Islet precursor cell (in vitro differentiated cells): ENCODE results near the gene AK8.

Source experiments
- DNase-seq: peaks from one replicate; pipeline ENCODE4 v3.0.0-alpha.2; 2018

The AK8 gene

DNA sequence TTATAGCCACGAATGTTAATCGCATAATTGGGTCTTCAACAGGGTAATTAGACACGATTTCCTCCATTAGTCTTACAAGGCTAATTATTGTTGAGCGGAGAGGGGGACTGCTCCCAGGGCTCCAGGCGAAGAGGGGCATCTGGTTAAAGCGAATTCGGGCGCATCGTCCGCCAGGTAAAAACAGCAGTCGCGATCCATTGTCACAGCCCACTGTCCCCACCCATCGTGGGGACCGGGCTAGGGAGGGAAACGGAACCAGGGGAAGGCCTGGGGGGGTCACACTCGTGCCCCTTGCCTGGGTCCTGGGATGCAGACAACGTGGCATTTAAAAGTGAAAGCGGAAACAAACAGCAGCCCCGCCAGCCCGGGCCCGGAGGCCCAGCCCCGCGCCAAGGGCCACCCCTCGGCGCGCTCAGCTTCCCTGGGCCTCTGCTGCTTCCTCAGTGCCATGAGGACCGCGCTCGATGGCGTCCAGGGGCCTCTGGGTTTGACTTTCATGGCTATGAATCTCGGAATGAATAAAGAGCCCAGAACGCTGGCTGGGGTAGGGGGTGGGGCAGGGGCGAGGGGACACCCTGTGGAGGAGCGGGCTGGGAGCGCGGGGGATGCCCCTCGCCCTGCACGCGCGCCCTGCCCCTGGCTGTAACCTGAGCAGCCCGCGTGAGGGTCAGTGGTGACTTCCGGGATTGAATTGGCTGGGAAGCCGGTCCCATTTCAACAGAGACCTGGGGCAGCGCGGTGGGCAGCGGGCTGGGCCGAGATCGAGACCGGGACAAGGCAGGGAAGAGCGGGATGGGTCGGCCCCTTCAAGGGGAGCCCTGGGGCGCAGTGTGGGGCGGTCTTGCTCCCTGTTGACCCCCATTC is 107.9 kb downstream of the AK8 start:
- DNase-seq, result peak; percentile 76

- peak; percentile 85 for DNase-seq
Measured at GRCh38 chr9:132768932-132769905, 108.9 kb downstream of the AK8 start.

DNA sequence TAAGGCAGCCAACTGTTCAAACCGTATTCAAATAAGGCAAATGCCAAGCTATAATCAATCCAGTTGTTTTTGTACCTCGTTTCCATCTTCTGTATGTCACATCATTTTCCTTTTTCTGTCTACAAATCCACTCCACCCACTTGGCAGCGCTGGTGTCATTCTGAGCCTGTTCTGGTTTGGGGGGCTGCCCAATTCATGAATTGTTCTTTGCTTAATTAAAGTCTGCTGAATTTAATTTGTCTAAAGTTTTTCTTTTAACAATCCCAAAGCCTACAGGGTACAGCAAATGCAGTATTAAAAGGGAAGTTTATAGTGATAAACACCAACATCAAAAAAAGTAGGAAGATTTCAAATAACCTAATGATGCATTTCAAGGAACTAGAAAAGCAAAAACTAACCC is 114.5 kb downstream of the AK8 start:
- DNase-seq, result no peak

- no peak for DNase-seq
Measured at GRCh38 chr9:132762896-132763295, 115.2 kb downstream of the AK8 start.

GRCh38 chr9:132761602-132762001 is 116.5 kb downstream of the AK8 start:
- DNase-seq, result no peak

DNA sequence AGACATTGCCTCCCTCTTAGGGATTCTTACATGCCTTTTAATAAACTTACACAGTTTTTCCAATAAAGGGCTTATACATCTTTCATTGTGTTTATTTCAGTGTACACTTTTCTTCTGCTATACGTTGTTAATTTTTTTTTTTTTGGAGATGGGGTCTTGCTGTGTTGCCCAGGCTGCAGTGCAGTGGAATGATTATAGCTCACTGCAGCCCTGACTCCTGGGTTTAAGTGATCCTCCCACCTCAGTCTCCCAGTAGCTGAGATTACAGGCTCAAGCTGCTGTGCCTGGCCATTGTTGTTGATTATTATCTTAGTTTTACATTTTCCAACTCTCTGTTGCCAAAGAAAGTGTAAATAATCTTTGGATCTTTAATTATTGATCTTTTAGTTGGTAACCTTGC is 118.0 kb downstream of the AK8 start:
- no peak for DNase-seq

DNA sequence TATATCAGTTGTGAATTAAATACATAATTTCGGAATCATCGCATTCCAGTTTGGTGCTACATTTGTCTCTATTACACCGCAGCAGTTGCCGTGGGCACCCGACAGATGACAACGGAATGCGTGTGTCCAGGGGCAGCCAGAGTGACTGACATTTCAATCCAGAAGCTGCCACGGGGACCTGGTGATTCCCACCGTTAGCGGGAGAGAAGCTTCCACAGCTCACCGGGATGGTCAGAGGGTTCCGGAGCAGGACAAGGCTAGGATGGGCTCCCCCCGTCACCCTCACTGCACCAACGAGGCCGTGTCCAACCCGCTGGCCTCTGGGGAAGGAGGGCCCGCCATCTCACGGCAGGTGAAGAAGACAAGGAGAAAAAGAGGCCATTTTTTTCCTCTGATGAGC is 121.1 kb downstream of the AK8 start:
- DNase-seq, result peak; percentile 43

GRCh38 chr9:132756214-132756845 is 121.8 kb downstream of the AK8 start:
- peak; percentile 43 for DNase-seq

DNA sequence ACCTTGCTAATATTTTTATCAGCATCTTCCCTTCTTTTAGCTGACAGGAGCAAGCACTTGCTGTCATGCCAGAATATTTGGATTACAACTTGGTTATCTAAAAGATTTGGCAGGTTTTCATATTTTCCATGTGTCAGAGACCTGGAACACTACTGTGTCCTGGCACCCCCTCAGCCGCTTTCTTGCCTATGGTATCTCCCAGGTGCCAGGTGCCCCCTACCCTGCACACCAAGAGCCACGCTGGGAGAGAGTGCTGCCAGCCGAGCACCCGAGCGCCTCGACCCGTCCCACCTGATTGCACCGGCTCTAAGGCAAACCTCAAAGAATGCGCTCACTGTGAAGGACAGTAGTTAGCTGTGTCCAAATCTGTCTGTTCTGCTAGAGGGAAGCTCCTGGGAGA is 123.0 kb downstream of the AK8 start:
- DNase-seq, result peak; percentile 12

DNA sequence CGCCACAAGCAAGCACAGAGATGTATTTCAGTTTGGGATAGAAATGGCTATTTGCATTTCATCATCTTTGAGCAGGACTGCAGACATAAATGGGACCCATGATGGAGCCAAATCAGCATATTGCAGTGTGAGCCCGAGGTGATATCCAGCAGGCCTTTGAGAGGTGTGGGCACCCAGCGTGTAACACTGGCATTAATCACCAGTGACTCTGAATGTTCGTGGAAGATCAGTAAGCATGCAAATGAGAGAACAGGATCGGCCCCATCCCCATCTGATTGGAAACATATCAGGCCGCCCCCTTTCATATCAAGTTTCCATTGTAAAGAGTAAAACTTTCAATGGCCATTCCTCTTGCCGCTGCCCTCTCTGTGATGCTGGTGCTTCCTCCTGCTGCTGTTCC is 123.8 kb downstream of the AK8 start:
- DNase-seq, result peak; percentile 18

DNA sequence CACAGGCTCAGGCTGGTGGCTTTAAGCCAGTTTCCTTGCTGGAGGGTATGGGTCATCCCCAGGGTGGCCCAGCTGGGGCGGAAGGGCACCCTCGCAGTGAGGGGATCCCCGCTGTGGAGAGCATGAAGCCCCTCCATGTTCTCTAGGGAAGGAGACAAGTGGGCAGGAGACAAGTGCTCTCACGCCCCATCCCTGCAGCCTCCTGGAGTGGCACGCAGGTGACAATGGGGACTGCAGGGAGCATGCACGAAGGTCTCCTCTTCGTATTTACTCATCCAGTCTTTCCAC is 124.5 kb downstream of the AK8 start:
- peak; percentile 22 for DNase-seq

- peak; percentile 57 for DNase-seq
Measured at GRCh38 chr9:132752877-132753592, 125.0 kb downstream of the AK8 start.

DNA sequence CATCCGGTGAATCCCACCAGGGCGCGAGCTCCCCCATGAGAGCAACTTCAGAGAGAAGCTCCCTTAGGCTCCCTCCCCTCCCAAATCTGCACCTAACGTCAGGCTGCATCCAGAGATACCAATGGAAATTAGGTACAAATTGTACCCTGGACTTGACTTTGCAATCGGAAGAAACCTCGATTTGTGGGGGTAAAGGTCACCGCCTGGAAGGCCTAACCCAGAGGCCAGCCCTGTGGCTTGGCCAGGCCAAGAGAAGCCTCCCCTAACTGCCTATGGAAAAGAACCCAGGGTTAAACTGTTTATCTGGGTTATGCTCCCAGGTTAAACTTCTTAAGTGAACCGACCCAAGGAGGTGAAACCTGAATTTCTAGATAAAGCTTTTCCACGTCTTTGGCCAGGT is 127.4 kb downstream of the AK8 start:
- DNase-seq, result peak; percentile 24

DNA sequence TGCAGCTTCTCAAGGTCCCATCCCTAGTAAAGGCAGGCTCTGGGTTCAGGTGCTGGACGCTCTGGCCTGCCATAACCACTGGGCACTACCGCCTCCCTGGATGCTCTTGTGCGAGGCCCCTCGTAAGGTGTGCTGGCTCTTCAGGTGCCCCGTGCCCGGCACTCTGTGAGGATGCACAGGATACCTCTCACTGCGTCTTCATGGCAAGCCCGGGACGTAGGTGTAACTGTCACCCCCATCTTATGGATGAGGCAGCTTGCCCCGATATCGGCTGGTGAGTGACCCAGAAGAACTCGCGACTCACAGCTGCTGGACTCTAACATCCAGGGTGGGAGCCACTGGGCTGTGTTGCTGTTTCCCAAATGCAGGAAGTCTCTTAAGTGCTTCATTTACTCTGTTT is 128.8 kb downstream of the AK8 start:
- peak; percentile 45 for DNase-seq

DNA sequence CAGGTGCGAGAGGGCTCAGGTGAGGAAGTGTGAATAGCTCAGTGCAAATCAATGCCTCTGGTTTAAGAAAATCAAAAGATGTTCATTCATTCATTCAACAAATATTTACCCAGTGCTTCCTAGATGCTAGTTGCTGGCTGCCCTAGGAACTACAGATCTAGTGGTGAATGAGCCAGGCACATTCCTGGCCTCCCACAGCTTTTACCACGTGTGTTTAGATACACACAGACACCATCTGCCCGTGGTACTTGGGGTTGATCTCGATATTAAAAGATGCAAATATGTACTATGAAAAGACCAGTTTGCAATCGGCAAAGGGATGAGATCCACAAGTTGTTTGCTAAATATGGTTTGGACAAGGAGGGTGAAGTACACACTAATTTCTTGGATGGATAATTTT is 129.6 kb downstream of the AK8 start:
- DNase-seq, result peak; percentile 23

DNA sequence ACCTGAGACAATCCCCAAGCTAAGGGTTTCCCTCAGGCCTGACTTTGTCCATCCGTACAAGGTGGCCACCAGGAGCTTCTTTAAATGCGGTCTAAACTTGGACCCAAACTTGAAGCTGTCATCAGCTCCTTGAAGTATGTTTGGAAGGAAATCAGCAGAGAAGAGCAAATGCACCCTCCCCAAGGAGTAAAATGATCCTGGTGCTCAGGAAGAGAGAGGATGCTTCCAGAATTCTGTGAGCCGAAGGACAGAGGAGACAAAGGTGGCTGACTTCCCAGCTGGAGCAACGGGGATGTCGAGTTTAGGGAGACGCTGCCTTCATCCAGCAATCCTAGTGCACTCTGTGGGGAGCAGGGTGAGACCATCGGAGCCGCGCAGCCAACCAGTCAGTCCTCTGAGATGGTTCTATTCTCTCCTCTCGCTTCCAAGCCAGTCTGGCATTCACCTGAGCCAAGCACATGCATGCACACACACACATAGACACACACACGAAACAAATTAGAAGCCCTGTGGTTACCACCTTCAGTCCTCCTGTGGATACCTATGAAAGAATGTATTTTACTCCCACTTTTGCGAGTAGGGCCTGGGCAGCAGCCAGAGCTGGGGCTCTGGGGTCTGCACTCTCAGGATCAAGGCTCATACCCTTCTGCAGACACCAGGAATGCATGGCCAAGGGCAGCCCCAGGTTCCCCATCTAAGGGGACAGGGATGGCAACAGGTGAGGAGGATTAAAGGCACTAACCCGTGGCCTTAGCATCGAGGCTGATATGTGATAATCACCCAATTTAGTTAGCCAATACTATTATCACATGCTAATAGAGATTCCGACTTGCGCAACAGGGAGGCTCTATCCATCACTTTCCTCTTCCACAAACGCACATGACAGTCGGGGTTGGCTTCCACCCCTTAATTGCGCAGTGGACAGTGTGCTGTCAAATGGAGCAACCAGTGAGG is 132.1 kb downstream of the AK8 start:
- peak; percentile 45 for DNase-seq

DNA sequence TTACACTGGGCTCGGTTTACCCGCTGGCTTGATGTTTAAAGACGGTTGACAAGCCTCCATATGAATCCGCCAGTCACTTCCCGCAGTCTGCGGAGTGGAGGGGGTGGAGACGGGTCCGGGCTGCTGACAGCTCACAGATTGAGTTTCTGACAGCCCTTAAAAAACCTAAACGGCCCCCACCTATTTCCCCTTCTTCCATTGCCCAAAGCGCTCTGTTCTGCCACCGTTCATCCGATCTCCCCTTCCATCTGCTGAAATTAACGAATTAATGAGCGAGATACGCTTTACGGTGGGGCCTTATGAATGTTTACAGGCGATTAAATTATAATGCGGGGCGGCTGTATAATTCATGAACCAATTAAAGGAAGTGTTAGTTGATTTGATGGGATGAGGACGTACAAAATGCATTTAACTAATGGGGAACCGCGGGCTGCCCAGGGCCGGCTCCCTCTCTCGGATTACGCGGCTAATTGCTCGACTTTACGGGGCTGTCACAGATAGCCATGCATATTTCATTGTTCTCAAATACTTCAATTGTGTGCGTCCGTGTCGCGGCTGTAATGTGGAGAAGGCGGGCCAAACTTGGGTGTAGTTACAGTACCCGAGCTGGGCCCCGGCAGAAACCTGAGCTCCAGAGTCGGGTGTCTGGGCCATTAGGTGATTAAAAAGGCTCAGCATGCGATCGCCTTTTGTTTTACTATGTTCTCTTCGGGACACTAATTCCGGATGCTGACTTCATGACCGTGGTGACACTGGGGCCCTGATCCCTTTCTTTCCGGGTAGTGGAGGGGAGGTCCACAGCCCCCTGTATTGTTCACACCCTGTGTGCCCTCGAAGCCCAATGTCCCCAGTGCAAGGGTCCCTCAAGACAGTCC is 133.0 kb downstream of the AK8 start:
- peak; percentile 52 for DNase-seq

- DNase-seq, result no peak
Measured at GRCh38 chr9:132743931-132744479, 134.1 kb downstream of the AK8 start.

- no peak for DNase-seq
Measured at GRCh38 chr9:132742821-132743311, 135.2 kb downstream of the AK8 start.
